T-cell (primary cell): Measurements from ENCODE around the gene CILP2. TPM values are rescaled to one million over a fixed set of nuclear protein-coding genes. Genes with fewer than 3 reads are reported as not detected.

Experiments used
- ATAC-seq, 4 experiments: fragments of 200-7000 bp in 3 of 4; fragments of 150-1000 bp in 1 of 4; cut with Tn5 transposase; replicated peaks in 1 of 4; 1 replicate in 3 of 4; 2 replicates in 1 of 4; pipeline ENCODE4 v1.10.0; 2021; ENCODE audit warnings: moderate library complexity in 3 of 4, mild to moderate bottlenecking in 2 of 4, moderate number of reproducible peaks in 1 of 4
- CTCF ChIA-PET, 2 donors: fragments of 300-600 bp; sonication (Branson Sonifier 250); formaldehyde crosslinking; loops; one replicate each; lab custom pipeline; 2022; ENCODE audit warnings: antibody characterized with exemption in 2 of 2; lab: Charles Lee
- POLR2A ChIA-PET, 2 donors: fragments of 300-600 bp; sonication (Branson Sonifier 250); formaldehyde crosslinking; loops; one replicate each; lab custom pipeline; 2022; ENCODE audit warnings: antibody characterized with exemption in 2 of 2; lab: Charles Lee
- DNase-seq, 35 experiments: peaks; one replicate each; pipeline versions ENCODE4 v3.0.0 to v3.0.0-alpha.2; 2013 to 2023
- H3K27ac ChIP-seq: one replicate; pipeline ENCODE4 v1.5.1; 2013; ENCODE audit warnings: low read length
- H3K27me3 ChIP-seq, 2 experiments: replicated peaks in 1 of 2; 1 replicate in 1 of 2; 2 replicates in 1 of 2; pipeline versions ENCODE4 v1.6.1 to v1.7.0; 2013; ENCODE audit warnings: low read length in 1 of 2, mixed read lengths in 1 of 2; ENCODE audit not compliant: control insufficient read depth in 2 of 2, insufficient read depth in 2 of 2; ENCODE audit errors: extremely low read depth in 1 of 2
- H3K36me3 ChIP-seq, 2 donors: 1 replicate in 1 of 2; 2 replicates in 1 of 2; pipeline versions ENCODE4 v1.6.1 to v1.7.0; 2013; ENCODE audit warnings: low read length in 1 of 2; ENCODE audit not compliant: control insufficient read depth in 2 of 2, insufficient read depth in 1 of 2; ENCODE audit errors: extremely low read depth in 1 of 2
- H3K4me1 ChIP-seq, 2 experiments: 1 replicate in 1 of 2; 2 replicates in 1 of 2; pipeline versions ENCODE4 v1.6.1 to v1.7.0; 2013; ENCODE audit warnings: low read length in 2 of 2, mixed read lengths in 1 of 2; ENCODE audit not compliant: insufficient read depth in 2 of 2, control insufficient read depth in 1 of 2; ENCODE audit errors: extremely low read depth in 1 of 2
- H3K4me3 ChIP-seq, 2 donors: 1 replicate in 1 of 2; 2 replicates in 1 of 2; pipeline versions ENCODE4 v1.5.1 to v1.7.0; 2013; ENCODE audit warnings: mild to moderate bottlenecking in 2 of 2, low read length in 1 of 2, moderate library complexity in 1 of 2; ENCODE audit not compliant: control insufficient read depth in 1 of 2; ENCODE audit errors: extremely low read depth in 1 of 2
- H3K9me3 ChIP-seq: 2 replicates; pipeline ENCODE4 v1.7.0; 2013
- H3K27ac Mint-ChIP-seq, 2 donors: one replicate each; pipeline ENCODE4 v1.8.0; 2020 to 2021; ENCODE audit warnings: mild to moderate bottlenecking in 2 of 2, mixed read lengths in 2 of 2
- H3K27me3 Mint-ChIP-seq, 2 donors: one replicate each; pipeline ENCODE4 v1.8.0; 2021 to 2022; ENCODE audit warnings: mixed read lengths in 2 of 2
- H3K36me3 Mint-ChIP-seq: one replicate; pipeline ENCODE4 v1.8.0; 2021; ENCODE audit warnings: mixed read lengths
- H3K4me1 Mint-ChIP-seq, 3 donors: one replicate each; pipeline ENCODE4 v1.8.0; 2020 to 2022; ENCODE audit warnings: mixed read lengths in 3 of 3, mild to moderate bottlenecking in 1 of 3
- H3K4me3 Mint-ChIP-seq, 3 donors: one replicate each; pipeline ENCODE4 v1.8.0; 2020 to 2022; ENCODE audit warnings: mild to moderate bottlenecking in 3 of 3, mixed read lengths in 3 of 3, moderate library complexity in 3 of 3
- H3K9me3 Mint-ChIP-seq, 3 donors: one replicate each; pipeline ENCODE4 v1.8.0; 2020 to 2022; ENCODE audit warnings: mixed read lengths in 3 of 3
- WGBS: methylation state at CpG from one replicate; pipeline ENCODE4 v1.1.5; 2013; ENCODE audit warnings: missing lambda C conversion rate; ENCODE audit not compliant: insufficient coverage; 5-methylcytosine and 5-hydroxymethylcytosine counted together
- total RNA-seq, 35 experiments: library from RNA in 6 of 35; stranded (reverse) in 6 of 35; fragments of 120-200 nt in 1 of 35; gene quantifications; one replicate each; pipeline versions ENCODE4 v1.2.1 to v1.2.4 and lab custom pipeline; 2013 to 2026

The CILP2 gene
- total RNA-seq, 5 donors from 2014 or later (not counting 1 experiment from before 2014, with no cell fraction given): 0.23 to 1.3 (median 0.41) TPM

DNA sequence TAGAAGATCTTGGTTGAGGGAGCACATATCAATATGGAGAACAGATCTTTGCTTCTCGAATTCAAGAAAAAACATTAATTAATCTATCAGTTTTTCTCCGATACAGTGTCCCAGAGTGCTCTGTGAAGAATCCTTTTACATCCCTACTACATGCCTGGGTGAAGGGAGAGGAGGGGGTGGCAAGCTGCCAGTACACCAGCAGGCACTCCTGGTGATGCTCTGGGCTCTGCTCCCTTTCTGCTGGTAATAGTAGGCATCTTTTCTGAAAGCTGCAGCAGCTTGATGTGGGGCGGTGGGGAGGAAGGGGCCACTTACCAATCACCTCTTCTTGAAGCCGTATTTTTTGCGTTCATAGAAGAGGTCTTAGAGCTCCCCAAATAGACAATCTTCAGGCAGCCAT is 49.7 kb downstream of the CILP2 start:
- no peaks in the 10 kb centered on the region for H3K9me3 Mint-ChIP-seq
- POLR2A ChIA-PET: interaction anchor here (0.6 kb wide), 2 partner anchors 104 to 1098 kb away, joined by 3 to 4 read pairs; no protein-coding TSS in a partner anchor
- H3K4me1 Mint-ChIP-seq: peaks cover 32 to 45% (median 44%) of the 10 kb centered on the region in 3 donors

GRCh38 chr19:19588546-19588945 is 50.5 kb downstream of the CILP2 start:
- peaks cover 3 to 47% of the 10 kb centered on the region in 2 experiments for H3K4me1 ChIP-seq
- H3K9me3 ChIP-seq: no peaks in the 10 kb centered on the region
- DNase-seq: no peak
- CTCF ChIA-PET: no interaction called here
- Mint-ChIP-seq H3K27ac (peak overlapping the region; percentile 48 to 69), H3K36me3 (peaks cover 27% of the 10 kb centered on the region), H3K4me3 (peak overlapping the region in 1 of 3 donors; percentile 53), H3K4me1 (peaks cover 32 to 48% (median 44%) of the 10 kb centered on the region in 3 donors), H3K27me3 (no peaks in the 10 kb centered on the region), H3K9me3 (no peaks in the 10 kb centered on the region)
- H3K36me3 ChIP-seq: peaks cover 9 to 13% of the 10 kb centered on the region in 2 donors
- no peak overlapping the region for H3K4me3 ChIP-seq
- WGBS: no CpG with 5 or more reads among the region's 2 CpGs
- POLR2A ChIA-PET: no interaction called here
- H3K27me3 ChIP-seq: no peaks in the 10 kb centered on the region
- ATAC-seq: no peak
- peak overlapping the region; percentile 43 for H3K27ac ChIP-seq

More for the DNA sequence above, 49.7 kb downstream of the CILP2 start:
- peak overlapping the region in 1 of 3 donors; percentile 22 for H3K4me3 Mint-ChIP-seq
- DNase-seq (no peak), ATAC-seq (no peak)
- Histone ChIP-seq H3K4me3 (no peak overlapping the region), H3K36me3 (peaks cover 7 to 9% of the 10 kb centered on the region in 2 donors), H3K27me3 (no peaks in the 10 kb centered on the region), H3K4me1 (peaks cover 3 to 43% of the 10 kb centered on the region in 2 experiments), H3K9me3 (no peaks in the 10 kb centered on the region), H3K27ac (no peak overlapping the region)
- H3K27me3 Mint-ChIP-seq: no peaks in the 10 kb centered on the region
- CTCF ChIA-PET: interaction anchor here (0.5 to 0.6 kb wide), 2 partner anchors 13 to 64 kb away, joined by 4 to 8 read pairs; no protein-coding TSS in a partner anchor
- 100% methylated on average over 1 of the region's 5 CpGs for WGBS
- no peak overlapping the region for H3K27ac Mint-ChIP-seq
- H3K36me3 Mint-ChIP-seq: peaks cover 20% of the 10 kb centered on the region

DNA sequence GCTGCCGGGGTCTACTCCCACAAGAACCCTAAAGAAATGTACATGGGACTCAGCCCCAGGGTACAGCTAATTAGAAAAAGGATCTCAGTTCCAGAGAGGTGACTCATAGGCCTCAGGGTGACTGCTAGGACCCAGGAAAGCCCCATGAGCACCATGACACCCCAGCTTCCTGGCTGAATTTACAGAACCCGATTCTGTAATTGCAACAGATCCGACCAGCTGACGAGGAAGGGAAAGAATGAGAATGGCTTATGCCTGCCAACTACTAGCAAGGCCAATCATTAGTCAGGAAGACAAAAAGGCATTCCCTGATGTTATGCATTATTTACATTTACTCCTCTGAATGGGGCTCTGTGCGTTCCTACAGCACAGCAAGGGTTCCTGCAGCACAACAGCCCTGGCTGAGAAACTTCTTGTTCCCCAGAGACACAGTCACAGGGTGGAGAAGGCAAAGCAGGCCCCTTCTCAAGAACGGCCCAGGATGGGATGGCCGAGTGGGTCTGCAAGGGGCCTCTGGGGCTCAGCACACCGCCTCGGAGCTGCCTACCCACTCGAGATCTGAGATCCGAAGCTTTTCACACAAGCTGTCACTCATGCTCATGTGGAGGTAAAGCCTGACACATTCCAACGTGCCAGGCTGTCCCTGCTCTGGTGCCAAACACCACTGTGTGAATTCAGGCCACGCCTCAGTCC is 53.2 kb downstream of the CILP2 start:
- H3K36me3 Mint-ChIP-seq: peaks cover 29% of the 10 kb centered on the region
- peak overlapping the region; percentile 89 to 92 for H3K27ac Mint-ChIP-seq
- 72% methylated on average over 8 of the region's 13 CpGs for WGBS
- ChIA-PET POLR2A (interaction anchor here in 1 of 2 donors (0.9 to 1.2 kb wide), 2 partner anchors 12 to 21 kb away, joined by 3 read pairs; no protein-coding TSS in a partner anchor), CTCF (interaction anchor here in 1 of 2 donors (1.0 to 1.1 kb wide), 2 partner anchors 15 to 29 kb away, joined by 7 to 10 read pairs; no protein-coding TSS in a partner anchor)
- H3K9me3 Mint-ChIP-seq: no peaks in the 10 kb centered on the region
- Histone ChIP-seq H3K27ac (peak overlapping the region; percentile 97), H3K9me3 (no peaks in the 10 kb centered on the region), H3K4me1 (peaks cover 3 to 67% of the 10 kb centered on the region in 2 experiments), H3K4me3 (no peak overlapping the region), H3K27me3 (no peaks in the 10 kb centered on the region), H3K36me3 (peaks cover 9 to 13% of the 10 kb centered on the region in 2 donors)
- no peaks in the 10 kb centered on the region for H3K27me3 Mint-ChIP-seq
- DNase-seq (peak in 33 of 35 experiments; percentile 14 to 85 (median 51)), ATAC-seq (peak; percentile 76 to 87 (median 82))
- H3K4me3 Mint-ChIP-seq: peak overlapping the region; percentile 29 to 53 (median 36)
- peaks cover 41 to 63% (median 56%) of the 10 kb centered on the region in 3 donors for H3K4me1 Mint-ChIP-seq

DNA sequence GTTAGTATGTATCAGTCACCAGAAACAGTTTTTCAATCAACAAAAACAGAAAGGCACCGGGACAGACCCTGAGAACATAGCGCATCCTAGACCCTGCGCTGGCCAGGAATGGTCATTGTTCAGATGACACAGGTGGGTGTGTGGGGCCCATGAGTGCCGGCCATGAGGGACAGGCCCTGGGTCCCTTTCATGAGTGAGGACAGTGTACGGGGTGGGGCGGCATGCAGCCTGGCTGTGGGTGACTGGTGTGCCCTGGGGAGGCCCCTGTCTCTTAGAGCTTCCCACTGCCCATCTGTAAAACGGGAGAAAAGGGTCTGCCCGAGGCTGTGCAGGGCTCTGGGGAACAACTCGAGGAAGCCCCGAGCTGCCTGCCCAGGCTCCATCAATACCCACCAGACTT is 54.6 kb downstream of the CILP2 start:
- Mint-ChIP-seq H3K27me3 (no peaks in the 10 kb centered on the region), H3K4me1 (peaks cover 49 to 74% (median 63%) of the 10 kb centered on the region in 3 donors), H3K27ac (peak overlapping the region; percentile 15 to 55), H3K36me3 (peaks cover 34% of the 10 kb centered on the region), H3K4me3 (no peak overlapping the region), H3K9me3 (no peaks in the 10 kb centered on the region)
- Histone ChIP-seq H3K27ac (peak overlapping the region; percentile 17), H3K4me3 (no peak overlapping the region), H3K27me3 (no peaks in the 10 kb centered on the region), H3K4me1 (peaks cover 10 to 82% of the 10 kb centered on the region in 2 experiments), H3K36me3 (peaks cover 9 to 13% of the 10 kb centered on the region in 2 donors), H3K9me3 (no peaks in the 10 kb centered on the region)
- WGBS: 100% methylated on average over 3 of the region's 10 CpGs
- ATAC-seq (no peak), DNase-seq (no peak)
- ChIA-PET CTCF (no interaction called here), POLR2A (interaction anchor here in 1 of 2 donors (0.6 kb wide), 1 partner anchor 17 kb away, joined by 3 read pairs; no protein-coding TSS in a partner anchor)

DNA sequence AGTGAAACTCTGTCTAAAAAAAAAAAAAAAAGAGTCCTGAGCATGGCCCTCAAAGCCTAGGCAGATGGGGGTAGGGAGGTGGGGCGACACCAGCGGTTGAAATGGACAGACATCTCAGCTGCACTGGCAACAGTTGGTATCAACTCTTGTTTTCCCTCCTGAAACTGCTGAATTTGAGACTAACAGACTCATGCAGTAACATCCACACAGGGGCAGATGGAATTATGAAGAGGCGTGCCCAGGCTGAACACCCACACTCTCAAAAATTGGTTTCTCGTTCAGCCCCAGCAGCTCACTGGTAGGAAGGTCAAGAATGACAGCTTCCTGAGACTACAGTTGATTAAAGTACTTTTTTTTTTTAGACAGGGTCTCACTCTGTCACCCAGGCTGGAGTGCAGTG is 56.3 kb downstream of the CILP2 start:
- H3K27ac Mint-ChIP-seq: peak overlapping the region; percentile 43 to 76
- no peaks in the 10 kb centered on the region for H3K27me3 ChIP-seq
- H3K4me3 ChIP-seq: no peak overlapping the region
- no peaks in the 10 kb centered on the region for H3K9me3 ChIP-seq
- H3K4me1 ChIP-seq: peaks cover 18 to 88% of the 10 kb centered on the region in 2 experiments
- DNase-seq: no peak
- no peak for ATAC-seq
- CTCF ChIA-PET: no interaction called here
- no peak overlapping the region for H3K4me3 Mint-ChIP-seq
- H3K4me1 Mint-ChIP-seq: peaks cover 52 to 74% (median 64%) of the 10 kb centered on the region in 3 donors
- H3K36me3 Mint-ChIP-seq: peaks cover 29% of the 10 kb centered on the region
- WGBS: no CpG with 5 or more reads among the region's 4 CpGs
- H3K36me3 ChIP-seq: peaks cover 9 to 13% of the 10 kb centered on the region in 2 donors
- H3K27ac ChIP-seq: no peak overlapping the region
- H3K9me3 Mint-ChIP-seq: no peaks in the 10 kb centered on the region
- POLR2A ChIA-PET: interaction anchor here in 1 of 2 donors (0.6 to 0.7 kb wide), 2 partner anchors 26 to 46 kb away, joined by 3 to 4 read pairs; no protein-coding TSS in a partner anchor
- no peaks in the 10 kb centered on the region for H3K27me3 Mint-ChIP-seq

- Histone ChIP-seq H3K27ac (peak overlapping the region; percentile 99), H3K4me3 (no peak overlapping the region), H3K9me3 (no peaks in the 10 kb centered on the region), H3K36me3 (peaks cover 9 to 13% of the 10 kb centered on the region in 2 donors), H3K27me3 (no peaks in the 10 kb centered on the region), H3K4me1 (peaks cover 18 to 88% of the 10 kb centered on the region in 2 experiments)
- WGBS: 91% methylated on average over 4 of the region's 8 CpGs
- Mint-ChIP-seq H3K9me3 (no peaks in the 10 kb centered on the region), H3K4me3 (peak overlapping the region in 1 of 3 donors; percentile 12), H3K27ac (peak overlapping the region; percentile 82 to 83), H3K4me1 (peaks cover 46 to 73% (median 61%) of the 10 kb centered on the region in 3 donors), H3K36me3 (peaks cover 29% of the 10 kb centered on the region), H3K27me3 (no peaks in the 10 kb centered on the region)
- ATAC-seq (no peak), DNase-seq (no peak)
- POLR2A ChIA-PET: no interaction called here
- CTCF ChIA-PET: no interaction called here
These were observed 57.2 kb downstream of the CILP2 start for GRCh38 chr19:19595171-19595701.
